Left colon (tissue), 2 donors: ENCODE measurements around the gene GON4L. TPM values are rescaled to one million over a fixed set of nuclear protein-coding genes. Genes with fewer than 3 reads are reported as not detected.
A peak's percentile ranks its signal among the peaks of the same experiment; 100 is the strongest.
"Not testable (repeated sequence)": the region's sequence is repeated elsewhere in the genome, so short reads cannot be mapped to it uniquely, and the experiment has no call there.

Experiments used
- ATAC-seq: fragments of 200-7000 bp; cut with Tn5 transposase; one replicate; pipeline ENCODE4 v1.9.1; 2020; ENCODE audit warnings: mild to moderate bottlenecking, moderate library complexity
- DNase-seq, 2 donors: peaks; one replicate each; pipeline ENCODE4 v3.0.0-alpha.2; 2020
- intact Hi-C, 2 donors: fragments of 100-400 bp; cut with DNase I in 1 of 2; cut with micrococcal nuclease in 1 of 2; formaldehyde crosslinking; loops; one replicate each; pipeline versions ENCODE4 v1.11.2 to v1.14.0; 2022; cut with DNase I, micrococcal nuclease
- total RNA-seq, 2 donors: library from RNA; stranded (reverse); fragmentation: NEBNext Ultra II Directional; extraction: Animal tissue kit (Norgen Biotek cat#: 25700); gene quantifications; one replicate each; pipeline ENCODE4 v1.2.1, GENCODE V29; 2021
- donor health status: DM: no; HTN: no; CAD: no.
- donor health status: DM: yes; HTN: yes; CAD: no.

Gene GON4L
- total RNA-seq, 2 donors from 2014 or later, result 38.2 to 41.2 TPM

GRCh38 chr1:155767399-155767989 lies 89.5 kb downstream of the GON4L start:
- ATAC-seq, intact Hi-C loops, DNase-seq: not testable (repeated sequence)

GRCh38 chr1:155763989-155764388 lies 93.0 kb downstream of the GON4L start:
- intact Hi-C loops, DNase-seq, ATAC-seq: not testable (repeated sequence)

GRCh38 chr1:155763090-155763815 lies 93.8 kb downstream of the GON4L start:
- ATAC-seq (peak; percentile 51), DNase-seq (peak in 1 of 2 donors; percentile 45)
- intact Hi-C loops, result not testable (repeated sequence)

GRCh38 chr1:155761736-155762405 lies 95.1 kb downstream of the GON4L start:
- intact Hi-C loops, result no loop called here
- no peak for DNase-seq
- ATAC-seq, result no peak

- intact Hi-C loops, result no loop called here
- DNase-seq (no peak), ATAC-seq (no peak)
These were observed 96.1 kb downstream of the GON4L start for GRCh38 chr1:155760751-155761475.

GRCh38 chr1:155759966-155760630 lies 96.9 kb downstream of the GON4L start:
- DNase-seq (no peak), ATAC-seq (no peak)
- intact Hi-C loops, result no loop called here

- ATAC-seq, DNase-seq, intact Hi-C loops: not testable (repeated sequence)
These were observed 98.0 kb downstream of the GON4L start for GRCh38 chr1:155759017-155759416.

GRCh38 chr1:155748141-155748540 lies 108.9 kb downstream of the GON4L start:
- ATAC-seq, intact Hi-C loops, DNase-seq: not testable (repeated sequence)

- DNase-seq, intact Hi-C loops, ATAC-seq: not testable (repeated sequence)
These were observed 109.4 kb downstream of the GON4L start for GRCh38 chr1:155747586-155747985.

- ATAC-seq, result peak; percentile 96
These were observed 111.5 kb downstream of the GON4L start for GRCh38 chr1:155745284-155746228.

GRCh38 chr1:155744711-155745283 lies 112.2 kb downstream of the GON4L start:
- no peak for DNase-seq
- intact Hi-C loops, result no loop called here
- no peak for ATAC-seq

More at GRCh38 chr1:155745284-155746228, 111.5 kb downstream of the GON4L start:
- intact Hi-C loops, result not testable (repeated sequence)
- DNase-seq, result peak; percentile 97

GRCh38 chr1:155741908-155742307 lies 115.1 kb downstream of the GON4L start:
- ATAC-seq (no peak), DNase-seq (no peak)
- intact Hi-C loops, result no loop called here

- DNase-seq (no peak), ATAC-seq (no peak)
- intact Hi-C loops, result no loop called here
These were observed 116.0 kb downstream of the GON4L start for GRCh38 chr1:155740995-155741394.

GRCh38 chr1:155729031-155729898 lies 127.7 kb downstream of the GON4L start:
- DNase-seq (peak; percentile 35 to 44), ATAC-seq (peak; percentile 90)
- intact Hi-C loops, result no loop called here

- intact Hi-C loops, result no loop called here
- DNase-seq (no peak), ATAC-seq (no peak)
These were observed 131.9 kb downstream of the GON4L start for GRCh38 chr1:155725142-155725541.

- intact Hi-C loops, result no loop called here
- no peak for ATAC-seq
- no peak for DNase-seq
These were observed 137.3 kb downstream of the GON4L start for GRCh38 chr1:155719703-155720102.
